OCI-LY7 (cell line): Measurements from ENCODE around the gene HEATR9. TPM values are rescaled to one million over a fixed set of nuclear protein-coding genes. Genes with fewer than 3 reads are reported as not detected.

Experiments
- BruUV-seq: library from RNA; stranded (reverse); fragments of 400-500 nt; replicated peaks from 2 replicates; lab custom pipeline; 2021; lab: Mats Ljungman, UMichigan
- CTCF ChIA-PET: fragments of 300-600 bp; sonication (Branson Sonifier 250); formaldehyde crosslinking; loops from one replicate; lab custom pipeline; 2022; ENCODE audit warnings: antibody characterized with exemption; ENCODE audit not compliant: unreplicated experiment; lab: Charles Lee
- POLR2A ChIA-PET: fragments of 300-600 bp; sonication (Branson Sonifier 250); formaldehyde crosslinking; loops from one replicate; lab custom pipeline; 2022; ENCODE audit warnings: antibody characterized with exemption; lab: Charles Lee
- DNase-seq: peaks from one replicate; pipeline ENCODE4 v3.0.0-alpha.2; 2015; ENCODE audit warnings: low spot score
- H2AFZ ChIP-seq: fragments of 200-600 bp; sonication (generic), shearing (Covaris generic); 2 replicates; pipeline ENCODE4 v1.6.1; 2014; ENCODE audit warnings: mild to moderate bottlenecking, antibody characterized with exemption, low read length, moderate library complexity
- H3K27ac ChIP-seq: fragments of 200-600 bp; sonication (generic); 2 replicates; pipeline ENCODE4 v1.5.1; 2014; ENCODE audit warnings: mixed run types, low read depth, mild to moderate bottlenecking, moderate library complexity, low read length, inconsistent platforms; ENCODE audit not compliant: poor library complexity, severe bottlenecking
- H3K36me3 ChIP-seq: fragments of 200-600 bp; sonication (generic); 2 replicates; pipeline ENCODE4 v1.6.1; 2014; ENCODE audit warnings: mild to moderate bottlenecking, antibody characterized with exemption, low read length, moderate library complexity, mixed read lengths; ENCODE audit not compliant: insufficient read depth
- H3K4me1 ChIP-seq: fragments of 200-600 bp; sonication (generic); 2 replicates; pipeline ENCODE4 v1.5.1; 2014; ENCODE audit warnings: mild to moderate bottlenecking, low read length; ENCODE audit not compliant: insufficient read depth, poor library complexity, severe bottlenecking
- H3K4me2 ChIP-seq: fragments of 200-600 bp; sonication (generic); 2 replicates; pipeline ENCODE4 v1.6.1; 2014; ENCODE audit warnings: mild to moderate bottlenecking, low read length
- H3K4me3 ChIP-seq: fragments of 200-600 bp; sonication (generic); 2 replicates; pipeline ENCODE4 v1.5.1; 2014; ENCODE audit warnings: mild to moderate bottlenecking, low read depth, low read length; ENCODE audit not compliant: poor library complexity, severe bottlenecking
- H3K79me2 ChIP-seq: fragments of 200-600 bp; sonication (generic); 2 replicates; pipeline ENCODE4 v1.6.1; 2016; ENCODE audit warnings: low read depth, mild to moderate bottlenecking, low read length, moderate library complexity, mixed read lengths; ENCODE audit not compliant: insufficient read depth
- H3K9me2 ChIP-seq: fragments of 200-600 bp; sonication (generic); 2 replicates; pipeline ENCODE4 v1.6.1; 2016; ENCODE audit warnings: mild to moderate bottlenecking, low read length, mixed read lengths; ENCODE audit not compliant: insufficient read depth
- H3K9me3 ChIP-seq: fragments of 200-600 bp; sonication (generic); 2 replicates; pipeline ENCODE4 v1.6.1; 2014; ENCODE audit warnings: mild to moderate bottlenecking, mixed run types, low read length, mixed read lengths
- H4K20me1 ChIP-seq: fragments of 200-600 bp; sonication (generic); 2 replicates; pipeline ENCODE4 v1.6.1; 2014; ENCODE audit warnings: mild to moderate bottlenecking, antibody characterized with exemption, low read length, moderate library complexity, mixed read lengths; ENCODE audit not compliant: insufficient read depth
- CTCF ChIP-seq: fragments of 200-600 bp; sonication (generic); conservative IDR thresholded peaks from 2 replicates; pipeline ENCODE4 v1.5.1; 2014; ENCODE audit warnings: mild to moderate bottlenecking, antibody characterized with exemption, low read length, moderate library complexity, mixed read lengths
- EZH2phosphoT487 ChIP-seq: fragments of 200-600 bp; sonication (generic); IDR thresholded peaks from 2 replicates; pipeline ENCODE4 v1.6.1; 2018; ENCODE audit warnings: low read depth, borderline replicate concordance, mild to moderate bottlenecking, mixed run types, antibody characterized with exemption, low read length, moderate library complexity, mixed read lengths
- intact Hi-C: fragments of 100-400 bp; cut with micrococcal nuclease; formaldehyde crosslinking; loops from one replicate; pipeline ENCODE4 v1.10.0; 2022; ENCODE audit not compliant: unreplicated experiment
- total RNA-seq, 2 experiments: library from RNA; depleted of rRNA in 1 of 2; stranded (reverse); fragments of >200 nt in 1 of 2; shearing (Covaris generic) in 1 of 2; gene quantifications; 2 replicates each; pipeline ENCODE4 v1.2.3, GENCODE V29; 2014 to 2022

The HEATR9 gene
- total RNA-seq, 2 experiments from 2014 or later = not detected

GRCh38 chr17:35903451-35903850 is 34.8 kb upstream of the HEATR9 start:
- ChIA-PET POLR2A (interaction anchor here (1.0 kb wide), 1 partner anchor 60 kb away, joined by 3 read pairs; no protein-coding TSS in a partner anchor), CTCF (no interaction called here)

GRCh38 chr17:35901631-35902175 is 33.0 kb upstream of the HEATR9 start:
- Histone ChIP-seq H3K79me2 (no peaks in the 10 kb centered on the region), H3K9me3 (no peaks in the 10 kb centered on the region), H3K4me2 (no peak overlapping the region), H3K36me3 (no peaks in the 10 kb centered on the region), H2AFZ (no peak overlapping the region), H3K27ac (no peak overlapping the region), H3K4me3 (no peak overlapping the region), H3K9me2 (no peaks in the 10 kb centered on the region), H3K4me1 (no peaks in the 10 kb centered on the region), H4K20me1 (no peaks in the 10 kb centered on the region)
- intact Hi-C loops = no loop called here
- no peak for DNase-seq
- BruUV-seq = no TSS peak
- ChIA-PET POLR2A (interaction anchor here (0.7 kb wide), 2 partner anchors 19 to 1475 kb away, joined by 3 to 4 read pairs; no protein-coding TSS in a partner anchor), CTCF (no interaction called here)
- TF ChIP-seq CTCF (no peak), EZH2phosphoT487 (no peak)

More at GRCh38 chr17:35903451-35903850, 34.8 kb upstream of the HEATR9 start:
- Histone ChIP-seq H3K79me2 (no peaks in the 10 kb centered on the region), H3K4me2 (no peak overlapping the region), H3K4me1 (no peaks in the 10 kb centered on the region), H2AFZ (no peak overlapping the region), H3K4me3 (no peak overlapping the region), H4K20me1 (no peaks in the 10 kb centered on the region), H3K9me3 (no peaks in the 10 kb centered on the region), H3K9me2 (no peaks in the 10 kb centered on the region), H3K27ac (no peak overlapping the region), H3K36me3 (no peaks in the 10 kb centered on the region)
- no TSS peak for BruUV-seq
- TF ChIP-seq EZH2phosphoT487 = no peak
- no peak for TF ChIP-seq CTCF
- no peak for DNase-seq
- intact Hi-C loops = no loop called here

- TF ChIP-seq CTCF (no peak), EZH2phosphoT487 (no peak)
- no peak overlapping the region for H3K4me2 ChIP-seq
- no TSS peak for BruUV-seq
- H3K27ac ChIP-seq = no peak overlapping the region
- DNase-seq = no peak
- H4K20me1 ChIP-seq = no peaks in the 10 kb centered on the region
- CTCF ChIA-PET = no interaction called here
- H3K4me3 ChIP-seq = no peak overlapping the region
- H3K4me1 ChIP-seq = no peaks in the 10 kb centered on the region
- no peaks in the 10 kb centered on the region for H3K9me2 ChIP-seq
- intact Hi-C loops = no loop called here
- no peaks in the 10 kb centered on the region for H3K79me2 ChIP-seq
- POLR2A ChIA-PET = interaction anchor here (0.7 kb wide), 2 partner anchors 18 to 1474 kb away, joined by 3 to 4 read pairs; no protein-coding TSS in a partner anchor
- H3K36me3 ChIP-seq = no peaks in the 10 kb centered on the region
- no peak overlapping the region for H2AFZ ChIP-seq
- no peaks in the 10 kb centered on the region for H3K9me3 ChIP-seq
These were observed 32.2 kb upstream of the HEATR9 start for GRCh38 chr17:35900708-35901480.
